Activated naive CD8-positive, alpha-beta T cell (primary cell): Measurements from ENCODE around the gene CD72.
A peak's percentile ranks its signal among the peaks of the same experiment; 100 is the strongest.
"Not testable (repeated sequence)": the region's sequence is repeated elsewhere in the genome, so short reads cannot be mapped to it uniquely, and the experiment has no call there.

Experiments used
- H3K27ac Mint-ChIP-seq: one replicate; pipeline ENCODE4 v1.8.0; 2021; ENCODE audit warnings: mixed read lengths
- H3K27me3 Mint-ChIP-seq: one replicate; pipeline ENCODE4 v1.8.0; 2021; ENCODE audit warnings: mixed read lengths
- H3K36me3 Mint-ChIP-seq: one replicate; pipeline ENCODE4 v1.8.0; 2021; ENCODE audit warnings: mixed read lengths
- H3K4me1 Mint-ChIP-seq: one replicate; pipeline ENCODE4 v1.8.0; 2021; ENCODE audit warnings: low read depth, mixed read lengths
- H3K4me3 Mint-ChIP-seq: one replicate; pipeline ENCODE4 v1.8.0; 2021; ENCODE audit warnings: mild to moderate bottlenecking, mixed read lengths
- H3K9me3 Mint-ChIP-seq: one replicate; pipeline ENCODE4 v1.8.0; 2021; ENCODE audit warnings: low read depth, mixed read lengths

The CD72 gene

GRCh38 chr9:35638751-35639150, 20.5 kb upstream of the CD72 start:
- Mint-ChIP-seq H3K4me3 (peak overlapping the region; percentile 23), H3K4me1 (peaks cover 58% of the 10 kb centered on the region), H3K27ac (peak overlapping the region; percentile 88)
- not testable (repeated sequence) for H3K36me3 Mint-ChIP-seq, H3K27me3 Mint-ChIP-seq, H3K9me3 Mint-ChIP-seq

GRCh38 chr9:35637427-35637955, 19.3 kb upstream of the CD72 start:
- H3K27me3 Mint-ChIP-seq, H3K36me3 Mint-ChIP-seq, H3K9me3 Mint-ChIP-seq, H3K4me3 Mint-ChIP-seq: not testable (repeated sequence)
- Mint-ChIP-seq H3K27ac (peak overlapping the region; percentile 86), H3K4me1 (peaks cover 54% of the 10 kb centered on the region)

GRCh38 chr9:35636877-35637246, 18.6 kb upstream of the CD72 start:
- not testable (repeated sequence) for H3K27ac Mint-ChIP-seq, H3K27me3 Mint-ChIP-seq, H3K36me3 Mint-ChIP-seq, H3K9me3 Mint-ChIP-seq, H3K4me3 Mint-ChIP-seq
- H3K4me1 Mint-ChIP-seq, result peaks cover 53% of the 10 kb centered on the region

- peaks cover 7% of the 10 kb centered on the region for H3K36me3 Mint-ChIP-seq
- no peaks in the 10 kb centered on the region for H3K9me3 Mint-ChIP-seq
- no peaks in the 10 kb centered on the region for H3K27me3 Mint-ChIP-seq
- no peak overlapping the region for H3K4me3 Mint-ChIP-seq
- peak overlapping the region; percentile 43 for H3K27ac Mint-ChIP-seq
- H3K4me1 Mint-ChIP-seq, result peaks cover 48% of the 10 kb centered on the region
Observed at GRCh38 chr9:35636135-35636876, 18.1 kb upstream of the CD72 start.

- H3K36me3 Mint-ChIP-seq, result peaks cover 7% of the 10 kb centered on the region
- H3K27me3 Mint-ChIP-seq, result no peaks in the 10 kb centered on the region
- H3K4me3 Mint-ChIP-seq, result no peak overlapping the region
- H3K4me1 Mint-ChIP-seq, result peaks cover 48% of the 10 kb centered on the region
- no peaks in the 10 kb centered on the region for H3K9me3 Mint-ChIP-seq
- H3K27ac Mint-ChIP-seq, result peak overlapping the region; percentile 54
Observed at GRCh38 chr9:35635730-35636129, 17.5 kb upstream of the CD72 start.

- Mint-ChIP-seq H3K4me3 (no peak overlapping the region), H3K27me3 (no peaks in the 10 kb centered on the region), H3K9me3 (no peaks in the 10 kb centered on the region), H3K36me3 (peaks cover under 1% of the 10 kb centered on the region), H3K4me1 (peaks cover 6% of the 10 kb centered on the region), H3K27ac (no peak overlapping the region)
Observed at GRCh38 chr9:35629597-35629996, 11.4 kb upstream of the CD72 start.

- H3K4me1 Mint-ChIP-seq, result peaks cover 6% of the 10 kb centered on the region
- no peaks in the 10 kb centered on the region for H3K9me3 Mint-ChIP-seq
Observed at GRCh38 chr9:35628389-35628991, 10.3 kb upstream of the CD72 start.

GRCh38 chr9:35627575-35627974, 9.4 kb upstream of the CD72 start:
- H3K4me3 Mint-ChIP-seq, result no peak overlapping the region
- H3K9me3 Mint-ChIP-seq, result no peaks in the 10 kb centered on the region
- H3K4me1 Mint-ChIP-seq, result peaks cover 6% of the 10 kb centered on the region
- H3K27ac Mint-ChIP-seq, result no peak overlapping the region
- H3K36me3 Mint-ChIP-seq, result no peaks in the 10 kb centered on the region
- H3K27me3 Mint-ChIP-seq, result no peaks in the 10 kb centered on the region

More at GRCh38 chr9:35628389-35628991, 10.3 kb upstream of the CD72 start:
- no peaks in the 10 kb centered on the region for H3K36me3 Mint-ChIP-seq
- no peak overlapping the region for H3K4me3 Mint-ChIP-seq
- no peak overlapping the region for H3K27ac Mint-ChIP-seq
- H3K27me3 Mint-ChIP-seq, result no peaks in the 10 kb centered on the region

GRCh38 chr9:35619800-35620158, 1.6 kb upstream of the CD72 start:
- Mint-ChIP-seq H3K4me3 (peak overlapping the region; percentile 69), H3K36me3 (no peaks in the 10 kb centered on the region), H3K4me1 (peaks cover 44% of the 10 kb centered on the region), H3K9me3 (no peaks in the 10 kb centered on the region), H3K27ac (peak overlapping the region; percentile 88), H3K27me3 (no peaks in the 10 kb centered on the region)

GRCh38 chr9:35618854-35619799, 914 bp upstream of the CD72 start:
- Mint-ChIP-seq H3K9me3 (no peaks in the 10 kb centered on the region), H3K4me1 (peaks cover 44% of the 10 kb centered on the region), H3K27ac (peak overlapping the region; percentile 88)

GRCh38 chr9:35617548-35617947, 665 bp downstream of the CD72 start:
- H3K27ac Mint-ChIP-seq, result peak overlapping the region; percentile 86
- H3K36me3 Mint-ChIP-seq, result no peaks in the 10 kb centered on the region
- no peaks in the 10 kb centered on the region for H3K9me3 Mint-ChIP-seq
- H3K4me3 Mint-ChIP-seq, result peak overlapping the region; percentile 81
- H3K27me3 Mint-ChIP-seq, result no peaks in the 10 kb centered on the region
- H3K4me1 Mint-ChIP-seq, result peaks cover 44% of the 10 kb centered on the region

More at GRCh38 chr9:35618854-35619799, 914 bp upstream of the CD72 start:
- Mint-ChIP-seq H3K27me3 (no peaks in the 10 kb centered on the region), H3K36me3 (no peaks in the 10 kb centered on the region), H3K4me3 (peak overlapping the region; percentile 69)

GRCh38 chr9:35616681-35617459, 1.3 kb downstream of the CD72 start:
- no peaks in the 10 kb centered on the region for H3K36me3 Mint-ChIP-seq
- no peaks in the 10 kb centered on the region for H3K9me3 Mint-ChIP-seq
- H3K4me3 Mint-ChIP-seq, result peak overlapping the region; percentile 81
- no peaks in the 10 kb centered on the region for H3K27me3 Mint-ChIP-seq
- H3K4me1 Mint-ChIP-seq, result peaks cover 44% of the 10 kb centered on the region
- H3K27ac Mint-ChIP-seq, result peak overlapping the region; percentile 86

GRCh38 chr9:35615981-35616680, 2.1 kb downstream of the CD72 start:
- H3K9me3 Mint-ChIP-seq, result no peaks in the 10 kb centered on the region
- no peaks in the 10 kb centered on the region for H3K27me3 Mint-ChIP-seq
- no peaks in the 10 kb centered on the region for H3K36me3 Mint-ChIP-seq
- H3K4me1 Mint-ChIP-seq, result peaks cover 49% of the 10 kb centered on the region
- peak overlapping the region; percentile 81 for H3K4me3 Mint-ChIP-seq
- H3K27ac Mint-ChIP-seq, result peak overlapping the region; percentile 80

- Mint-ChIP-seq H3K9me3 (no peaks in the 10 kb centered on the region), H3K36me3 (peaks cover under 1% of the 10 kb centered on the region), H3K4me1 (peaks cover 24% of the 10 kb centered on the region), H3K4me3 (no peak overlapping the region), H3K27ac (no peak overlapping the region), H3K27me3 (no peaks in the 10 kb centered on the region)
Observed at GRCh38 chr9:35612843-35613242, 5.4 kb downstream of the CD72 start.
